H1 (cell line): ENCODE results near the gene TLCD3B. TPM values are rescaled to one million over a fixed set of nuclear protein-coding genes. Genes with fewer than 3 reads are reported as not detected.

Source experiments
- ASH2L ChIP-seq: fragments of 200-600, 300-600 bp; sonication (generic); IDR thresholded peaks from one replicate; pipeline ENCODE4 v1.7.1; 2017; ENCODE audit warnings: low read length
- CEBPB ChIP-seq: IDR thresholded peaks from 2 replicates; pipeline ENCODE4 v1.6.1; 2012; ENCODE audit warnings: low read depth, low read length
- CHD1 ChIP-seq: IDR thresholded peaks from 2 replicates; pipeline ENCODE4 v1.6.1; 2012; ENCODE audit warnings: low read depth, low read length, improper control_type of control experiment
- CHD2 ChIP-seq: IDR thresholded peaks from 2 replicates; pipeline ENCODE4 v1.6.1; 2012; ENCODE audit warnings: low read length, improper control_type of control experiment
- JUND ChIP-seq: IDR thresholded peaks from 2 replicates; pipeline ENCODE4 v1.6.1; 2011; ENCODE audit warnings: mild to moderate bottlenecking, improper control_type of control experiment, low read length
- KDM1A ChIP-seq: fragments of 200-600, 300-600 bp; sonication (generic); IDR thresholded peaks from 2 replicates; pipeline ENCODE4 v1.7.1; 2016; ENCODE audit warnings: mild to moderate bottlenecking, low read length, borderline replicate concordance
- POLR2AphosphoS5 ChIP-seq: IDR thresholded peaks from 2 replicates; pipeline ENCODE4 v1.6.1; 2011; ENCODE audit warnings: low read depth, low read length
- RBBP5 ChIP-seq: IDR thresholded peaks from 2 replicates; pipeline ENCODE4 v1.7.1; 2012; ENCODE audit warnings: low read depth, mild to moderate bottlenecking, inconsistent platforms, low read length, moderate library complexity, borderline replicate concordance
- SP1 ChIP-seq: IDR thresholded peaks from 2 replicates; pipeline ENCODE4 v1.6.1; 2011; ENCODE audit warnings: low read depth, low read length
- SP4 ChIP-seq: IDR thresholded peaks from 2 replicates; pipeline ENCODE4 v1.6.1; 2012; ENCODE audit warnings: low read length, inconsistent platforms
- SRF ChIP-seq: IDR thresholded peaks from 2 replicates; pipeline ENCODE4 v1.6.1; 2011; ENCODE audit warnings: mild to moderate bottlenecking, low read depth, low read length, moderate library complexity
- TAF7 ChIP-seq: optimal IDR thresholded peaks from 2 replicates; pipeline ENCODE3; 2011; ENCODE audit warnings: low read depth, mild to moderate bottlenecking, inconsistent platforms, low read length, moderate library complexity, borderline replicate concordance
- TEAD4 ChIP-seq: IDR thresholded peaks from 2 replicates; pipeline ENCODE4 v1.6.1; 2012; ENCODE audit warnings: low read depth, low read length, inconsistent platforms, mixed read lengths
- YY1 ChIP-seq: IDR thresholded peaks from 2 replicates; pipeline ENCODE4 v1.6.1; 2011; ENCODE audit warnings: low read depth, mild to moderate bottlenecking, low read length
- ZNF274 ChIP-seq: IDR thresholded peaks from 2 replicates; pipeline ENCODE4 v1.7.0; 2012; ENCODE audit warnings: low read length, borderline replicate concordance; ENCODE audit errors: extremely low read depth
- polyA plus RNA-seq, 7 experiments: library from polyadenylated mRNA; depleted of rRNA in 3 of 7; stranded (reverse) in 5 of 7; unstranded in 2 of 7; fragments of >200 nt in 5 of 7; fragments of 200-250 nt in 2 of 7; gene quantifications; 1 replicate in 5 of 7; 2 replicates in 1 of 7; 4 replicates in 1 of 7; pipeline versions ENCODE4 v1.2.1 to v1.2.3, GENCODE V29; 2011 to 2013; ENCODE audit warnings: missing spikeins in 2 of 7, mixed read lengths in 2 of 7
- total RNA-seq: library from RNA; stranded (reverse); fragmentation: NEBNext Ultra II Directional; extraction: Animal tissue kit (Norgen Biotek cat#: 25700); gene quantifications from 2 replicates; pipeline ENCODE4 v1.2.1, GENCODE V29; 2021

TLCD3B gene
- total and polyA plus RNA-seq, 2 of the 8 experiments (the other 6 are each of a cell fraction or from before 2014, with no cell fraction given) = 15.2 to 26.9 TPM

DNA sequence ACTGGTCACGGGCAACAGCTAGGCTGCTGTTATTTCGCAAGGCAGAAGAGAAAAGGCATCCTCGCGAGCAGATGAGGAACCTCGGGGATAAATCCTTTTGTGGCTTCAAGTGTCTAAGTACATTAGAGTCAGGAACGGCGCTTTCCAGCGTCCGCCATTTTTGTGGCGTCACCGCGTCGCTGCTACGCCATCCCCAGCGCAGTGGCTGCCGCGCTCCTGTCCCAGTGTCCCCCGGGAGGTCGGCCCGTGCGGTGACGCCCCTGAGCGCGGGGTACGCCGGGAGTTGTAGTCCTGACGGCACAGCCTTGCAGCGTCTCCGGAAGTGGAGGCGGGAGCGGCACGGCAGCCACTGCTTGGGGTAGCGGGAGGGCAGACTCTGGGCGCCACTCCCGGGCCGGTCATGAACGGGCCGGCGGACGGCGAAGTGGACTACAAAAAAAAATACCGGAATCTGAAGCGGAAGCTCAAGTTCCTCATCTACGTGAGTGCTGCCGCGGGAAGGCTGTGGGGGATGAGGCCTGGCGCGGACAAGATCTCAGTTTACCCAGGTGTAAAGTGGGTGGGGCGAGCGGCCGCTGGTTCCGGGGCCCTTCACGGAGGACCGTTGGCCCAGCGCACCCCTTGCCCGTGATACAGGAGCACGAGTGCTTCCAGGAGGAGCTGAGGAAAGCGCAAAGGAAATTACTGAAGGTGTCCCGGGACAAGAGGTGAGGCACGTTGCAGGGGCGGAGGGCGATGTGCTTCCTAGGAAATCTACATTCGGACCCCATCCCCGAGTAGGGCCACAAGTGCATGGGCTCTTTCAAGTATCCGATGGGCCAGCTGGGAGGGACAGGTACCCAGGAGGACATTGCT, 34.9 kb downstream of the TLCD3B start, which contains the start of gene INO80E (continued):
- TF ChIP-seq TAF7 (no peak), CHD2 (0 out of 2 replicates have a peak, but pooled peaks have one; percentile 15), TEAD4 (no peak; the same call in 1 of the 2 replicates), ASH2L (peak; percentile 97), KDM1A (peak; percentile 91), SRF (no peak), YY1 (peak; percentile 96), RBBP5 (no peak), JUND (no peak), CEBPB (no peak), SP1 (peak; percentile 35; the same call in 1 of the 2 replicates), CHD1 (no peak), POLR2AphosphoS5 (no peak; the same call in 1 of the 2 replicates), ZNF274 (no peak), SP4 (no peak)
